ENCODE measurements around the gene CERS3. TPM values are rescaled to one million over a fixed set of nuclear protein-coding genes. Genes with fewer than 3 reads are reported as not detected.
A peak's percentile ranks its signal among the peaks of the same experiment; 100 is the strongest.

Gene CERS3
- total RNA-seq, 1 donor: not detected

DNA sequence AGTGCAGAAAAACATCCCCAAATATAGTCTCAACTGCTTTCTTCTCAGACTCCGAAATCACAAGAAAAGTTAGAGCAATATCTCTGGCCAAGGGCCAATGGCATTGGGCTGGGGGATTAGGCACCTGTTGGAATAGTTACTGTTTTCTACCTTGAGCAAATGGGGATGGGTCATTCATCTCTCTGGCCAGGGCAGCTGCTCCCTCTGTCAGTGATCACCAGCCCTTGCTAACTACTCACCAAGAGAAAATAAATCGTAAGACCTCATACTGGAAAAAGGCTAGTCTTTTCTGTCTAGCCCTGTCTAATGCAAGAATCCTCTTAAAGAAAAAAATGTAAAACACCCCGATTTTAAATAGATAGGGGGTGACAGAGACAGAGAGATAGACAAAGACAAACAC is 10.9 kb downstream of the CERS3 start:
- H3K9me3 ChIP-seq (ENCODE audit: low read depth, low read length): no peaks in the 10 kb centered on the region
- H3K4me2 ChIP-seq (ENCODE audit: insufficient read depth, low read length): no peak overlapping the region
- H3K4me3 ChIP-seq (ENCODE audit: insufficient read depth, low read length): no peak overlapping the region
- H4K20me1 ChIP-seq (ENCODE audit: insufficient read depth, low read length): no peaks in the 10 kb centered on the region
- no peaks in the 10 kb centered on the region for H3K27me3 ChIP-seq (ENCODE audit: insufficient read depth, low read length)
- no peak overlapping the region for H2AFZ ChIP-seq (ENCODE audit: low read length)
- H3K27ac ChIP-seq (ENCODE audit: low read depth, low read length): no peak overlapping the region
- H3K4me1 ChIP-seq (ENCODE audit: insufficient read depth, low read length): no peaks in the 10 kb centered on the region
- H3K79me2 ChIP-seq (ENCODE audit: insufficient read depth, low read length): no peaks in the 10 kb centered on the region
- no peaks in the 10 kb centered on the region for H3K36me3 ChIP-seq (ENCODE audit: insufficient read depth, low read length)
- no peak for DNase-seq (ENCODE audit: insufficient read length, low spot score, missing footprints)
- TF ChIP-seq CTCF (IDR thresholded peaks at IDR 0.05; ENCODE audit: extremely low read depth, low read depth, low read length): no peak

GRCh38 chr15:100516643-100517512 is 11.9 kb downstream of the CERS3 start:
- H3K9me3 ChIP-seq (ENCODE audit: low read depth, low read length): no peaks in the 10 kb centered on the region
- H3K4me1 ChIP-seq (ENCODE audit: insufficient read depth, low read length): no peaks in the 10 kb centered on the region
- peak; percentile 57 for DNase-seq (ENCODE audit: insufficient read length, low spot score, missing footprints)
- no peaks in the 10 kb centered on the region for H3K27me3 ChIP-seq (ENCODE audit: insufficient read depth, low read length)
- TF ChIP-seq CTCF (IDR thresholded peaks at IDR 0.05; ENCODE audit: extremely low read depth, low read depth, low read length): no peak
- H3K36me3 ChIP-seq (ENCODE audit: insufficient read depth, low read length): no peaks in the 10 kb centered on the region
- H4K20me1 ChIP-seq (ENCODE audit: insufficient read depth, low read length): no peaks in the 10 kb centered on the region
- H3K27ac ChIP-seq (ENCODE audit: low read depth, low read length): no peak overlapping the region
- no peak overlapping the region for H3K4me3 ChIP-seq (ENCODE audit: insufficient read depth, low read length)
- H3K79me2 ChIP-seq (ENCODE audit: insufficient read depth, low read length): no peaks in the 10 kb centered on the region
- H3K4me2 ChIP-seq (ENCODE audit: insufficient read depth, low read length): no peak overlapping the region
- no peak overlapping the region for H2AFZ ChIP-seq (ENCODE audit: low read length)

- TF ChIP-seq CTCF (IDR thresholded peaks at IDR 0.05; ENCODE audit: extremely low read depth, low read depth, low read length): no peak
- no peak overlapping the region for H3K27ac ChIP-seq (ENCODE audit: low read depth, low read length)
- no peaks in the 10 kb centered on the region for H3K27me3 ChIP-seq (ENCODE audit: insufficient read depth, low read length)
- no peak overlapping the region for H3K4me3 ChIP-seq (ENCODE audit: insufficient read depth, low read length)
- H3K9me3 ChIP-seq (ENCODE audit: low read depth, low read length): no peaks in the 10 kb centered on the region
- no peaks in the 10 kb centered on the region for H3K4me1 ChIP-seq (ENCODE audit: insufficient read depth, low read length)
- H3K4me2 ChIP-seq (ENCODE audit: insufficient read depth, low read length): no peak overlapping the region
- no peaks in the 10 kb centered on the region for H3K79me2 ChIP-seq (ENCODE audit: insufficient read depth, low read length)
- no peaks in the 10 kb centered on the region for H4K20me1 ChIP-seq (ENCODE audit: insufficient read depth, low read length)
- no peaks in the 10 kb centered on the region for H3K36me3 ChIP-seq (ENCODE audit: insufficient read depth, low read length)
- DNase-seq (ENCODE audit: insufficient read length, low spot score, missing footprints): no peak
- no peak overlapping the region for H2AFZ ChIP-seq (ENCODE audit: low read length)
Observed at GRCh38 chr15:100515758-100516157, 13.0 kb downstream of the CERS3 start.

DNA sequence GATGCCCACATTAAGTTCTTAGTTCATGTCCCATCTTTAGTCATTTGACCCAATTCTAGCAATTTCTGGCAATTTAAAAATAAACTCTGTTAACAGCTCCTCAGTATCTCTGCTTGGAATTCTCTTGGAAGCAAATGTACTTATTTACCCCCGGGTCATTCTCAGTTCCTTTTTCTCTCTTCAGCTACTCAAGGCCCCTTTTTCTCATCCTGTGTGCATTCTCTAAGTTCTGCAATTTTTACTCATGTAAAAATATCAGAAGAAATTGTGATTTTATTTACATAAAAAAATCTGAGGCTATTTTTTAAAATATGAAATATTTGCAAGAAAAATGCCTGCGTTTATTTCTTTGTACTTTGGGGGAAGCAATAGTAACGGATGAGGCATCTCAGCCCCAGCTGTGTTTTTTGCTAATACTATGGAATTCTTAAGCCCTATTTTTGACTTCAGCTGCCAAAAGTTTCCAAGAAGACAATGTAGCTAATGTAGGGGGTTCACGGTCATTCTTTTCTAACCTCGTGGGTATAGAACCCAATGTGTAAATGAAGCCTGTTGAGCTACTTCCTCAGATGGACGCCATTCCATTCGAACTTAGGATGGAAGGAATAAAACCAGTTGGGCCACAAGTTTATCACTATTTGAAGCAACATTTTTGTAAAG is 20.0 kb downstream of the CERS3 start:
- H3K27me3 ChIP-seq (ENCODE audit: insufficient read depth, low read length): no peaks in the 10 kb centered on the region
- H3K79me2 ChIP-seq (ENCODE audit: insufficient read depth, low read length): no peaks in the 10 kb centered on the region
- no peak overlapping the region for H3K4me2 ChIP-seq (ENCODE audit: insufficient read depth, low read length)
- no peaks in the 10 kb centered on the region for H3K36me3 ChIP-seq (ENCODE audit: insufficient read depth, low read length)
- no peak for DNase-seq (ENCODE audit: insufficient read length, low spot score, missing footprints)
- no peaks in the 10 kb centered on the region for H3K4me1 ChIP-seq (ENCODE audit: insufficient read depth, low read length)
- no peak for TF ChIP-seq CTCF (IDR thresholded peaks at IDR 0.05; ENCODE audit: extremely low read depth, low read depth, low read length)
- no peak overlapping the region for H3K4me3 ChIP-seq (ENCODE audit: insufficient read depth, low read length)
- H4K20me1 ChIP-seq (ENCODE audit: insufficient read depth, low read length): no peaks in the 10 kb centered on the region
- H3K9me3 ChIP-seq (ENCODE audit: low read depth, low read length): no peaks in the 10 kb centered on the region
- H3K27ac ChIP-seq (ENCODE audit: low read depth, low read length): no peak overlapping the region
- no peak overlapping the region for H2AFZ ChIP-seq (ENCODE audit: low read length)

All from osteoblast (primary cell).